Astrocyte (in vitro differentiated cells and primary cell): ENCODE measurements around the gene SAG. TPM values are rescaled to one million over a fixed set of nuclear protein-coding genes. Genes with fewer than 3 reads are reported as not detected.

Source experiments
- DNase-seq: peaks from one replicate; pipeline ENCODE4 v3.0.0-alpha.2; 2010; ENCODE audit warnings: low read depth
- FAIRE-seq: peaks from 2 replicates; lab custom pipeline; 2011; peaks lifted over from hg19 to GRCh38; lab: Jason Lieb, UNC
- H2AFZ ChIP-seq: 2 replicates; pipeline ENCODE4 v1.6.0; 2012; ENCODE audit warnings: low read depth, low read length, inconsistent platforms
- H3K27ac ChIP-seq: 2 replicates; pipeline ENCODE4 v1.5.1; 2011; ENCODE audit warnings: low read depth, low read length, inconsistent platforms
- H3K27me3 ChIP-seq: 2 replicates; pipeline ENCODE4 v1.6.0; 2011; ENCODE audit warnings: low read length, inconsistent platforms; ENCODE audit not compliant: insufficient read depth
- H3K36me3 ChIP-seq: 2 replicates; pipeline ENCODE4 v1.5.1; 2011; ENCODE audit warnings: low read length, inconsistent platforms; ENCODE audit not compliant: insufficient read depth
- H3K4me1 ChIP-seq: 2 replicates; pipeline ENCODE4 v1.5.1; 2011; ENCODE audit warnings: low read length, inconsistent platforms; ENCODE audit not compliant: insufficient read depth
- H3K4me2 ChIP-seq: 2 replicates; pipeline ENCODE4 v1.6.0; 2012; ENCODE audit warnings: low read length, inconsistent platforms
- H3K4me3 ChIP-seq: 2 replicates; pipeline ENCODE4 v1.5.1; 2011; ENCODE audit warnings: low read depth, mild to moderate bottlenecking, low read length, inconsistent platforms; ENCODE audit not compliant: insufficient read depth
- H3K79me2 ChIP-seq: 2 replicates; pipeline ENCODE4 v1.6.0; 2012; ENCODE audit warnings: mild to moderate bottlenecking, low read length, inconsistent platforms; ENCODE audit not compliant: insufficient read depth
- H3K9ac ChIP-seq: 2 replicates; pipeline ENCODE4 v1.6.0; 2012; ENCODE audit warnings: mild to moderate bottlenecking, low read length, inconsistent platforms
- H3K9me3 ChIP-seq: 2 replicates; pipeline ENCODE4 v1.5.1; 2012; ENCODE audit warnings: low read depth, mild to moderate bottlenecking, low read length, inconsistent platforms; ENCODE audit not compliant: insufficient read depth
- H4K20me1 ChIP-seq: 2 replicates; pipeline ENCODE4 v1.6.0; 2012; ENCODE audit warnings: low read length, inconsistent platforms; ENCODE audit not compliant: insufficient read depth
- H3K27ac Mint-ChIP-seq: one replicate; pipeline ENCODE4 v1.8.0; 2021; ENCODE audit warnings: mild to moderate bottlenecking, mixed read lengths; ENCODE audit not compliant: unreplicated experiment
- H3K27me3 Mint-ChIP-seq: one replicate; pipeline ENCODE4 v1.8.0; 2021; ENCODE audit warnings: low read depth, mixed read lengths; ENCODE audit not compliant: unreplicated experiment
- H3K36me3 Mint-ChIP-seq: one replicate; pipeline ENCODE4 v1.8.0; 2021; ENCODE audit warnings: low read depth, mixed read lengths; ENCODE audit not compliant: unreplicated experiment
- H3K4me1 Mint-ChIP-seq: one replicate; pipeline ENCODE4 v1.8.0; 2021; ENCODE audit warnings: low read depth, mixed read lengths; ENCODE audit not compliant: unreplicated experiment
- H3K4me3 Mint-ChIP-seq: one replicate; pipeline ENCODE4 v1.8.0; 2021; ENCODE audit warnings: mild to moderate bottlenecking, moderate library complexity, mixed read lengths; ENCODE audit not compliant: unreplicated experiment
- H3K9me3 Mint-ChIP-seq: one replicate; pipeline ENCODE4 v1.8.0; 2021; ENCODE audit warnings: mild to moderate bottlenecking, mixed read lengths; ENCODE audit not compliant: unreplicated experiment
- CTCF ChIP-seq: IDR thresholded peaks from 2 replicates; pipeline ENCODE4 v1.5.1; 2011; ENCODE audit warnings: low read depth, mild to moderate bottlenecking, inconsistent platforms, low read length, moderate library complexity; ENCODE audit not compliant: insufficient read depth
- EZH2 ChIP-seq: IDR thresholded peaks from 2 replicates; pipeline ENCODE4 v1.6.1; 2012; ENCODE audit warnings: mild to moderate bottlenecking, low read length, inconsistent platforms; ENCODE audit not compliant: insufficient read depth
- total RNA-seq: library from RNA; stranded (reverse); gene quantifications from 2 replicates; pipeline ENCODE4 v1.2.1, GENCODE V29; 2021

The SAG gene
- total RNA-seq, 1 donor from 2014 or later, result not detected

- Histone ChIP-seq H3K36me3 (no peaks in the 10 kb centered on the region), H3K4me1 (peaks cover 30% of the 10 kb centered on the region), H4K20me1 (peaks cover 44% of the 10 kb centered on the region), H3K27ac (no peak overlapping the region), H3K79me2 (peaks cover 52% of the 10 kb centered on the region), H3K4me2 (peak overlapping the region; percentile 97), H3K9me3 (no peaks in the 10 kb centered on the region), H3K4me3 (peak overlapping the region; percentile 70), H2AFZ (peak overlapping the region; percentile 79), H3K27me3 (no peaks in the 10 kb centered on the region), H3K9ac (peak overlapping the region; percentile 78)
- H3K27ac Mint-ChIP-seq, result no peak overlapping the region
- H3K36me3 Mint-ChIP-seq, result peaks cover 5% of the 10 kb centered on the region
- TF ChIP-seq CTCF (no peak), EZH2 (no peak)
- peaks cover 3% of the 10 kb centered on the region for H3K9me3 Mint-ChIP-seq
- no peak for FAIRE-seq
- peak overlapping the region; percentile 83 for H3K4me3 Mint-ChIP-seq
- peak; percentile 20 for DNase-seq
- H3K27me3 Mint-ChIP-seq, result no peaks in the 10 kb centered on the region
- peaks cover 29% of the 10 kb centered on the region for H3K4me1 Mint-ChIP-seq
These were observed 47.5 kb downstream of the SAG start for GRCh38 chr2:233354971-233355574.

GRCh38 chr2:233355916-233356315, 48.3 kb downstream of the SAG start:
- Mint-ChIP-seq H3K4me1 (peaks cover 22% of the 10 kb centered on the region), H3K27ac (no peak overlapping the region), H3K4me3 (peak overlapping the region; percentile 83), H3K36me3 (peaks cover 5% of the 10 kb centered on the region), H3K9me3 (peaks cover 3% of the 10 kb centered on the region), H3K27me3 (no peaks in the 10 kb centered on the region)
- Histone ChIP-seq H3K9ac (no peak overlapping the region), H3K36me3 (no peaks in the 10 kb centered on the region), H3K27me3 (no peaks in the 10 kb centered on the region), H3K4me3 (peak overlapping the region; percentile 70), H4K20me1 (peaks cover 49% of the 10 kb centered on the region), H3K9me3 (no peaks in the 10 kb centered on the region), H3K4me2 (peak overlapping the region; percentile 97), H2AFZ (no peak overlapping the region), H3K27ac (no peak overlapping the region), H3K79me2 (peaks cover 58% of the 10 kb centered on the region), H3K4me1 (peaks cover 22% of the 10 kb centered on the region)
- FAIRE-seq (no peak), DNase-seq (no peak)
- no peak for TF ChIP-seq EZH2
- no peak for TF ChIP-seq CTCF

GRCh38 chr2:233356546-233357308, 49.1 kb downstream of the SAG start:
- peaks cover 65% of the 10 kb centered on the region for H3K79me2 ChIP-seq
- FAIRE-seq, result no peak
- H3K4me2 ChIP-seq, result peak overlapping the region; percentile 97

More at GRCh38 chr2:233356546-233357308, 49.1 kb downstream of the SAG start:
- TF ChIP-seq CTCF (no peak), EZH2 (no peak)
- Mint-ChIP-seq H3K27me3 (no peaks in the 10 kb centered on the region), H3K36me3 (peaks cover 5% of the 10 kb centered on the region), H3K9me3 (peaks cover 3% of the 10 kb centered on the region), H3K4me3 (no peak overlapping the region), H3K4me1 (peaks cover 16% of the 10 kb centered on the region), H3K27ac (no peak overlapping the region)
- Histone ChIP-seq H3K9me3 (no peaks in the 10 kb centered on the region), H4K20me1 (peaks cover 49% of the 10 kb centered on the region), H3K4me3 (no peak overlapping the region), H3K27me3 (no peaks in the 10 kb centered on the region), H2AFZ (no peak overlapping the region), H3K36me3 (no peaks in the 10 kb centered on the region), H3K4me1 (peaks cover 16% of the 10 kb centered on the region), H3K9ac (no peak overlapping the region), H3K27ac (no peak overlapping the region)
- DNase-seq, result no peak
